Hypothalamus (tissue), 51 donors: Measurements from ENCODE around the gene PCK2.
A peak's percentile ranks its signal among the peaks of the same experiment; 100 is the strongest.
"Not testable (repeated sequence)": the region's sequence is repeated elsewhere in the genome, so short reads cannot be mapped to it uniquely, and the experiment has no call there.

Experiments
- DNase-seq, 51 donors: peaks; one replicate each; lab custom pipeline; 2025; lab: John Stamatoyannopoulos, UW

The PCK2 gene

DNA sequence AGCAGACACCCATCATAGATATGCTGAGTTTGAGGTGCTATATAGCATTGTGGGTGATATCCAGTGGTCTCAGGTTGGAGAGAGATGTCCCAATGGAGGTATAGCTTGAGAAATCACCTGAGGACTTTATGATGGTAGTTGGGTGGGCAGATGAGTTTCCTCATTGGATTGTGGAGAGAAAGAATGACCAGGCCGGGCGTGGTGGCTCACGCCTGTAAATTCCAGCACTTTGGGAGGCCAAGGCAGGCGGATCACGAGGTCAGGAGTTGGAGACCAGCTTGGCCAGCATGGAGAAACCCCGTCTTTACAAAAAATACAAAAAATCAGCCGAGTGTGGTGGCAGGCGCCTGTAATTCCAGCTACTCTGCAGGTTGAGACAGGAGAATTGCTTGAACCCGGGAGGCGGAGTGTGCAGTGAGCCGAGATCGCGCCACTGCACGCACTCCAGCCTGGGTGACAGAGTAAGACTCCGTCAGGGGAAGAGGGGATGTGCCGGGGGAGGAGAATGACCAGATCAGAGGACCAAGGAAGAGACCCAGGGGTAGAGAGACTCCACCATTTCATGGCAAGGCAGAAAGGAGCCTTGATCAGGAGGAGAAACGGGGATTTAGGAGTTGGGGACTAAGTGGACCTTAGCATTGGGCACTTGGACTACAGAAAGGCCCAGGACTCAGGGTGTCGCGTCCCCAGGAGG lies 757 bp upstream of the PCK2 start:
- no peak for DNase-seq

DNA sequence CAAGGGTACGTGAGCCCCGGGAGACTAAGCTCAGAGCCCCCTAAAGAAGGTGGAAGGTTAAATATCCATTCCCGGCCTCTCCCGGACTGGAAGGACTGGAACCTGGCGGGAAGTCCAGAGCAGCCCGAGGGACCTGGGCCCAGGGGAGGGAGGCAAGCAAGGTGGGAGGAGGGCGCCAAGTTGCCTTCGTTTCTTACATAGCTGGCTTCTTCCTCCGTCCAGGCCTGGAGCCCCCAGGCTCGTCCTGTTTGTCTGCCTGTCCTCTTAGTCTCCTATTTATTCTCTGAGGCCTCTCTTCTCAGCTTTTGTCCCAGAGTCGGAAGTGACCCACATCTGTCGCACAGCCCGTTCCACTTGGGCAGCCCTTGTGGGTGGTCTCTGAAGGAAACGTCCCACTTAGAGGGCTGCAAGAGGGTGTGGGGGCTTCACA lies 745 bp downstream of the PCK2 start:
- peak in 1 of 51 donors; percentile 41 for DNase-seq

DNA sequence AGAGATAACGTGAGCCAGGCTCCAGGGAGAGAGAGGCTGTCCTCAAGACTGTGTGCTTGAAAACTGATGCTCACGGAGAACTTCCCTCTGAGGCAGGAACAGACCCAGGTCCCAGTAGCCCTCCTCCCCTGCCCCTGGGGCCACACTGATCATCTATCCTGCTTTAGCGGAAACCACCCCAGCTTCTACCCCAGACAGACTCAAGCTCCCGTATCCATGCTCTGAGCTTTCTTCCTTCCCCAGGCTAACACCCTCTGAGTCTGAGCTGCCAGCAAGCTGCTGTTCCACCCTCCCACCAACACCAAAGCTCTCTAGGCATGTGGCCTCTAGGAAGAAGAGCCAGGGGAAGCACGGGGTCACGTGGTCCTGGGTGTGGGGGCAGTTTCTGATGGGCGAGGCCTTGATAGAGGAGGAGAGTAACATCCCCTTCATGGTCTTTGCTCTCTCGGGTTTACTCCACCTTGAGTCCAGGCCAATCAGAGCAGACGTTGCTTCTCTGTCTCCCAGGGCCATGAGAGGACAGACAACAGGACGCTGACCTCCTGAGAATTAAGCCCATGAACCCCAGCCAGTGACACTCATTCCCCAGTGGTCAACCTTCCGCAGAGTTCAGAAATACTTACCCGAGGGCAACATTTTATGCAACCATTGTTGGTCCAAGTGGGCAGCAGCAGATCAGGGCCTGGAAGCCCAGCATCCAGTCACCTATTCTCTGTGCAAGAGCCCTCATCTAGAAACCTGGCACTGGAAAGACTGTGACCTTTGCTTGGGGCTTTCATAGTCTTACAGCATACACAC lies 1.4 kb downstream of the PCK2 start:
- DNase-seq, result peak in 12 of 51 donors; percentile 6 to 47 (median 19)

DNA sequence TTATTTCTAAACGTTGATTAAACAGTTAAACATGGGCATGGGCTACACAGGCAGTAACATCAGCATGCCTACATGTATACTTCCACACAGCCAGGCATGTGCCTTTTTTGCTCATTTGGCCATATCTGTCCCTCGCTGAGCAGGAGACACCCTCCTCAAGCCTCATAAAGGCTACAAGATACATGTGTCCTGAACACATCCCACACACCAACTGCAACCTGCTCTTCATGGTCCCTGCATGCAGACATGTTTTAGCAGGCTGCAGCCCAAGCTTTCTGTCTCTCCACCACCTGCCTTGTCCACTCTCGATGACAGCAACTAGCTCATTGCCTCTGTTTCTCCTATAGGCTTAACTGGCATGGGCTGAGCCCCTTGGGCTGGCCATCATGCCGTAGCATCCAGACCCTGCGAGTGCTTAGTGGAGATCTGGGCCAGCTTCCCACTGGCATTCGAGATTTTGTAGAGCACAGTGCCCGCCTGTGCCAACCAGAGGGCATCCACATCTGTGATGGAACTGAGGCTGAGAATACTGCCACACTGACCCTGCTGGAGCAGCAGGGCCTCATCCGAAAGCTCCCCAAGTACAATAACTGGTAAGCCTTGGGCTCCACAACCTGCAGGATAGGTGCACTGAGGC lies 2.6 kb downstream of the PCK2 start:
- DNase-seq, result no peak

DNA sequence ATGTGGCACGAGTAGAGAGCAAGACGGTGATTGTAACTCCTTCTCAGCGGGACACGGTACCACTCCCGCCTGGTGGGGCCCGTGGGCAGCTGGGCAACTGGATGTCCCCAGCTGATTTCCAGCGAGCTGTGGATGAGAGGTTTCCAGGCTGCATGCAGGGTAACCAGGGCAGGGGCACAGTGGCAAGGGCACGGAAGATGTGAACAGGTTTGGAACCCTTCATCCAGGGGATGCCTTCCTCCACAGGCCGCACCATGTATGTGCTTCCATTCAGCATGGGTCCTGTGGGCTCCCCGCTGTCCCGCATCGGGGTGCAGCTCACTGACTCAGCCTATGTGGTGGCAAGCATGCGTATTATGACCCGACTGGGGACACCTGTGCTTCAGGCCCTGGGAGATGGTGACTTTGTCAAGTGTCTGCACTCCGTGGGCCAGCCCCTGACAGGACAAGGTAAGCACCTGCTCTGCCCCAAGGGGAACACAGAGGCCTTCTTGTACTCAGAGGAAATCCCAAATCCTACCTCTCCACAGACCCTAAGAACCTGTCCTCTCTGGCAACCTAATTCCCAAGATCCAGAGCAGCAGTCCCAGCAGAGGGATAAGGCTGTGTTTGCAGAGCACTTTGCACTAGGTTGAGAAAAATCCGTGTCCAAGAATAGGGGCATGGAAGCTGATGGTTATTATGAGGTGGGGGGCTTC lies 4.3 kb downstream of the PCK2 start:
- DNase-seq, result no peak

DNA sequence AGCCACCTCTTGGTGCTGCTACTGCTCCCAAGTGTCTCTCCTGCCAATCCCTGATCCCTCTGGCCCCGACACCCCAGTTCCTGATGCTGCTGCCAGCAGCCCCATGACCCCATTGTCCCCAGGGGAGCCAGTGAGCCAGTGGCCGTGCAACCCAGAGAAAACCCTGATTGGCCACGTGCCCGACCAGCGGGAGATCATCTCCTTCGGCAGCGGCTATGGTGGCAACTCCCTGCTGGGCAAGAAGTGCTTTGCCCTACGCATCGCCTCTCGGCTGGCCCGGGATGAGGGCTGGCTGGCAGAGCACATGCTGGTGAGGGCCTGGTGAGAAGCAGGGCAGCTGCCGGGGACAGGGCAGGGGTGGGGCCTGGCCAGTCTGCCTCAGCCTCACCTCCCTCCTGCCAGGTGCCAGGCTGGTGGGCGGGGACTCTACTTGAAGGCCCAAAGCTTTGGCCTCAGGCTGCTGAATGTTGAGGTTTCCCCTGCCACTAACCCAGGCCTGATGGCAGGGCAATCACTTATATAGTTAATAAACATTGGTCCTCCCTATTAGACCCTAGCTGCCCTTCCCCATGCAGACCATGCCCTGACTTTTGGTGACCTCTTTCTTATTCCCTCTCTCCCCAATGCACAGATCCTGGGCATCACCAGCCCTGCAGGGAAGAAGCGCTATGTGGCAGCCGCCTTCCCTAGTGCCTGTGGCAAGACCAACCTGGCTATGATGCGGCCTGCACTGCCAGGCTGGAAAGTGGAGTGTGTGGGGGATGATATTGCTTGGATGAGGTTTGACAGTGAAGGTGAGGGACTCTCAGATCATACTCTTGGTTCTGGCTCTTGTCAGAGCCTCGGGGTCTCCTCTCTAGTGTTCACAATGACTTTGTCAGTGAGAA lies 5.1 kb downstream of the PCK2 start:
- DNase-seq, result peak in 17 of 51 donors; percentile 5 to 47 (median 19)

DNA sequence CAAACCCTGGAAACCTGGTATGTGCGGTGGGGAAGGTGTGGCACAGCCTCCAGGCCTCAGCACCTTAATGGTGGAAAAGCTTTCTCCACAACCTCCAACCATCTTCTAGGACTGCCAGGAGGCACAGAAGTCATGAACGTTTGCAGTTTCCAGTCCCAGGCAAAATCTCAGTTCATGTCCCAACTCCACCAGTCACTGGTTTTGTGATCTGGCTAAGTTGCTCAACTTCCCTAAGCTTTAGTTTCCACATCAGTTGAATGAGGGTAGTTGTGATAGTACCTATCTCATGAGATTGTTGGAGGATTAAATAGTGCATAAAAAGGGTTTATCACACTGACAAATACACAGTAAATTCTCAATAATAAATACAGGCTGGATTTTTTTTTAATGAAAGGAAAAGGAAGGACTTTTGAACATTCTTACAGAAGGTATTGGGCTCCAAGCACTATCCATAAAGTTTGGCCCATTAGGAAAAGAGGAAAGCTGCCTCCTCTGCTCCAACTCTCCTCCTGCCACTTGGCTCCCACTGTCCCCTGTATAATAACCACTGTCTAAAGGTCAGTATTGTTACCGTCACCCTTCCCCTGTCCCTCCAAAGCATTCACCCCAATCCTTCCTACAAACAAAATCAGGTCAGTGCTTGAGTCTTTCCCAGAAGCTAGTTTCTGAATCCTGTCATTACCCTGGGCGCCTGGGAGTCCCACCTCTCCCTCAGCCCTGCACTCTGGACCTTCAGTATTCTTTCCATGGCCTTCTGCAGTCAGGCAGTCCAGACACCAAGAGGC lies 6.3 kb downstream of the PCK2 start:
- no peak for DNase-seq

DNA sequence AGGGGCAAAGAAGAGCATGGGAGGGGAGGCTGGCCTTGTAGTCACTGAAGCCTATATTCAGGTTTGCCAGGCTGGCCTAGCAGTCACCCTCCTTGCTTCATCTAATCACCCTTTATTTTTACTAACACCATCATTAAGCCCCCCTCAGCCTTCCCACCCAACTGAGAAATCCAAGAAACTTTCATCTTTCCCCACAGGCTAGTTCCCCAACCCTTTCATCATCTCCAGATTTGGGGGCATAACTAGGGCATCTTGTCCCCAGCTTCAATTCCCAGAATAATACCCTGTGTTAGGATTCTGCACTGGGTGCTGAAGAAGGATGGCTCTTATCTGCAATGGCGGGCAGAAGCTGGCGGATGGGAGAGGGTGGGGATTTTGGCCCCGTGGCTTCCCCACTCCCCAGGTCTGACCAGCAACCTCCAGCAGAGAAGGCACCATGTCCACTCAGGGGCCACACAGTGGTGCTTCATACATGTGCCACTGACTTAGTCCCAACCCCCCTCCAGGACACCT lies 6.9 kb downstream of the PCK2 start:
- DNase-seq, result no peak

DNA sequence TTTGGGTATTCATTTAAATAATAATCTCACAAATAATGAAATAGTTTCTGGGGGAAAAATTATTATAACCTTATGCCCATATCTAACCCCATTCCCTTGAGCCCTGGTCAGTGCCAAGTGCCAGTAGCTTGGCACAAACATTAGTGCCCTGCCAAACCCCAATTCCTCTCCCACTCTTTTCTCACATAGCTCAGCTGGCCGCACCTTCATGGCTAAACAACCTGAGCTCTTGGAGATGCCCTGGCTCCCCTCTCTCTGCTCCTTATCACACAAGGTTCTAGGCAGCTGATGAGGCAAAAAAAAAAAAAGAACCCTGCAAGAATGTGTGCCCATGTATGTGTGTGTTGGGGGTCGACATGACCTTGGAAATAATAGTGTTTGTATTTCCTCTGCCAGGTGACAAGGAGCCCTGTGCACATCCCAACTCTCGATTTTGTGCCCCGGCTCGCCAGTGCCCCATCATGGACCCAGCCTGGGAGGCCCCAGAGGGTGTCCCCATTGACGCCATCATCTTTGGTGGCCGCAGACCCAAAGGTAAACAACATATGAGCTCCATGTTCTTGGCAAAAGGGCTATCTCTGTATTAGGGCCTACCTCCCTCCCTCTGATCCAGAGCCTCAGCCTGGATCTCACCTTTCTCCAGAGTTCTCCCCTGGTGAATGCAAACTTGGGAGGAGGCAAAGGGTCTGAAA lies 8.4 kb downstream of the PCK2 start:
- no peak for DNase-seq

DNA sequence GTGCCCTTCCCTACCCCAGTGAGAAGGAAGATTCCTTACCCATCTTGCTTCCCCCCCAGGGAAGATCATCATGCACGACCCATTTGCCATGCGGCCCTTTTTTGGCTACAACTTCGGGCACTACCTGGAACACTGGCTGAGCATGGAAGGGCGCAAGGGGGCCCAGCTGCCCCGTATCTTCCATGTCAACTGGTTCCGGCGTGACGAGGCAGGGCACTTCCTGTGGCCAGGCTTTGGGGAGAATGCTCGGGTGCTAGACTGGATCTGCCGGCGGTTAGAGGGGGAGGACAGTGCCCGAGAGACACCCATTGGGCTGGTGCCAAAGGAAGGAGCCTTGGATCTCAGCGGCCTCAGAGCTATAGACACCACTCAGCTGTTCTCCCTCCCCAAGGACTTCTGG lies 9.3 kb downstream of the PCK2 start:
- no peak for DNase-seq

DNA sequence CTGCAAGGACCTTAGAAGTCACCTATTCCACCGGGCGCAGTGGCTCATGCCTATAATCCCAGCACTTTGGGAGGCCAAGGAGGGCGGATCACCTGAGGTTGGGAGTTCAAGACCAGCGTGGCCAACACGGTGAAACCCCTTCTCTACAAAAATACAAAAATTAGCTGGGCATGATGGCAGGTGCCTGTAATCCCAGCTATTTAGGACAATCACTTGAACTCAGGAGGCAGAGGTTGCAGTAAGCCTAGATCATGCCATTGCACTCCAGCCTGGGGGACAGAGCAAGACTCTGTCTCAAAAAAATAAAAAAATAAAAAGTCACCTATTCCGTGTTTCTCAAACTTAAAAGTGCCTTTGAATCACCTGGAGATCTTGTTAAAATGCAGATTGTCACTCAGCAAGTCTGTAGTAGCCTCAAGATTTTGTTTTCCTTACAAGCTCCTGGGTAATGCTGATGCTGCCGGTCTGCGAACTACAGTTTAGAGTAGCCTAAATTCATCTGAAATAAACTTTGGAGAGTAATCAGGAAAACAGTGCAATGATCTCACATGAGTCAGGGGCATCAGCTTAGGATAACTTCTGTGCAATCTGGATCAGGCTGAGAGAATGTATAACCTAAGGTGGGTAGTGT lies 11.6 kb downstream of the PCK2 start:
- not testable (repeated sequence) for DNase-seq

DNA sequence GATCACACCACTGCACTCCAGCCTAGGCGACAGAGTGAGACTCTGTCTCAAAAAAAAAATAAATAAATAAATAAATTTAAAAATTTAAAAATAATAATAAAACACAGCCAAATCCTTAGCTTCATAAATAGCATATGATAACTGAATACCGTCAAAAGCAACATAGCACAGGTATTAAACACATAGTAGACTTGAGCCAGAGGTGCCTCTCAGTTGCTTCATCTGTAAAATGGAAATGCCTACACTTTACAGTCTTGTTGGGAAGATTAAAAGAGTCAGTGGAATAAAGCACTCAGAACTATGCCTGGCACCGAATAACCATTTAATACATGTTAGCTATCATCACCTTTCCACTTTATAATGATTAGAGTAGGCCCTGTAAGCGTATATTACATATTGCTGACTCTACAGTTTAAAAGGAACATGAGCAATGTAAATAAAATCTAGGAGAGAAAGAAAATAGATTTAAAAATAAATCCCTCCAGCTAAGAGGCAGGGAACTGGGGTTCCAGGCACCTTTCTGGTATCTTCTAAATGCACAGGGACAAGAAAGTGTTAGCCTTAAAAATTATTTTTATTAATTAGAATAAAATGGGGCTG lies 12.7 kb downstream of the PCK2 start:
- DNase-seq, result no peak

DNA sequence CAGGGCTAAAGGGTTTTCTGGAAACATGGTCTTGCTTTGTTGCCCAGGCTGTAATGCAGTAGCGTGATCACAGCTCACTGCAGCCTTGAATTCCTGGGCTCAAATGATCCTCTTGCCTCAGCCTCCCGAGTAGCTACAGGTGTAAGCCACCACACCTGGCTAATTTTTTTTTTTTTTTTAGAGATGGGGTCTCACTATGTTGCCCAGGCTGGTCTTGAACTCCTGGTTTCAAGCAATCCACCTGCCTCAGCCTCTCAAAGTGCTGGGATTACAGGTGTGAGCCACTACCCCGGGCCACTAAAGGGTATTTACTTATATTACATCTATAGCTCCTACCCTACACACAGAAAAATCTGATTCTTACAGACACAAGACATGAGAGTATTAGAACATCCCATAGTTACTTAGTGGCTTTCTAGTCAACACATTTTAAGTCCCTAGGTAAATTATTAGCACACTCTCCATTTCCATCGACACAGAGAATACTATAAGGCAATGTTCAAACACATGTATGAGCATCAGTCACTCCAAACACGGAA lies 14.3 kb downstream of the PCK2 start:
- no peak for DNase-seq

DNA sequence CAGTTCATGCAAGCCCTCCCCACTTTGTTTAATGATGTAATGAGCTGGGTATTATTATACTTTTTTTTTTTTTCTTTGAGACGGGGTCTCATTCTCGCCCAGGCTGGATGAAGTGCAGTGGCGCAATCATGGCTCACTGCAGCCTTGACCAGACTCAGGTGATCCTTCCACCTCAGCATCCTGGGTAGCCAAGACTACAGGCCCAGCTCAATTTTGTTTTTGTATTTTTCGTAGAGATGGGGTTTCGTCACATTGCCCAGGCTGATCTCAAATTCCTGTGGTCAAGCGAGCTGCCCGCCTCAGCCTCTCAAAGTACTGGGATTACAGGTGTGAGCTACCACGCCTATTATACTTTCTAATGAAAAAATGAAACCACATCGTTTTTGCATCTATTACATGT lies 15.9 kb downstream of the PCK2 start:
- no peak for DNase-seq

DNA sequence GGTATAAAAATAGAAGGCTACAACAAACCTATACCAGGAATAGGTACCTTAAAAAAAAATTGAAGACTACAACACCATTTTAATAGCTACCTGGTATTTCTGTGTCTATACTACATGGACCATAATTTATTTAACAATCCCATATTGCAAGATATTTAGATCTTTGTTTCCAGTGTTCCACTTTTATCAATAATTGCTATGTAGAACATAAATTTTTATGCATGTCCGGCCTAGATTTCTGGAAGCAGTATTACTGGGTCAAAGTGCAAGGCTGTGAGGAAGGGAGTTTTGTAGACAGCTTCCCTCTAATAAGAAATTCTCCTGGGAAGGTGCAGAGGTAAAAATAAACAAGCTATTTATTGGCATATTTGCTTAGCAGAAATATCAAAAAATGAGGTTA lies 16.4 kb downstream of the PCK2 start:
- no peak for DNase-seq

DNA sequence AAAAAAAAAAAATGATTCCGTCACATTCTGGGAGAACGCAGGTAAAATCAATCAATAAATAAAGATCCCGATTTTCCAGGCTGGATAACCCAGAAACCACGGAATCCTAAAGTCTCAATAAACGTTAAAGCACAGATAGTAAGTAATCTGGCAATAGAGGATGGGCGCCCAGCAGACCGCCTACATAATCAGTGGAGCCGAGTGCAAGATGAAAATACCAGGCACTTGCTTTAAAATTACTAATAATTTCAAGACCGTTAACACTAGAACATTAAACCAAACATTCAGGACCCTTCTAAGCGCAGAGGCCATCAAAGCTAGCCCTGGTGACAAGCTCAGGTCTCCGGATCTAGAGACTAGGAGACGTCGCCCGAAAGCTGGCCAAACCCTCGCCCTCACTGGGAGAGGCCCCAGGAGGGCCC lies 19.3 kb downstream of the PCK2 start:
- DNase-seq, result peak in 1 of 51 donors; percentile 33
